Femur (tissue), 1 donor: ENCODE results near the gene CKAP2L.
"Not testable (repeated sequence)": the region's sequence is repeated elsewhere in the genome, so short reads cannot be mapped to it uniquely, and the experiment has no call there.

Experiments
- DNase-seq: peaks from one replicate; pipeline ENCODE4 v3.0.0-alpha.2; 2017

CKAP2L gene

DNA sequence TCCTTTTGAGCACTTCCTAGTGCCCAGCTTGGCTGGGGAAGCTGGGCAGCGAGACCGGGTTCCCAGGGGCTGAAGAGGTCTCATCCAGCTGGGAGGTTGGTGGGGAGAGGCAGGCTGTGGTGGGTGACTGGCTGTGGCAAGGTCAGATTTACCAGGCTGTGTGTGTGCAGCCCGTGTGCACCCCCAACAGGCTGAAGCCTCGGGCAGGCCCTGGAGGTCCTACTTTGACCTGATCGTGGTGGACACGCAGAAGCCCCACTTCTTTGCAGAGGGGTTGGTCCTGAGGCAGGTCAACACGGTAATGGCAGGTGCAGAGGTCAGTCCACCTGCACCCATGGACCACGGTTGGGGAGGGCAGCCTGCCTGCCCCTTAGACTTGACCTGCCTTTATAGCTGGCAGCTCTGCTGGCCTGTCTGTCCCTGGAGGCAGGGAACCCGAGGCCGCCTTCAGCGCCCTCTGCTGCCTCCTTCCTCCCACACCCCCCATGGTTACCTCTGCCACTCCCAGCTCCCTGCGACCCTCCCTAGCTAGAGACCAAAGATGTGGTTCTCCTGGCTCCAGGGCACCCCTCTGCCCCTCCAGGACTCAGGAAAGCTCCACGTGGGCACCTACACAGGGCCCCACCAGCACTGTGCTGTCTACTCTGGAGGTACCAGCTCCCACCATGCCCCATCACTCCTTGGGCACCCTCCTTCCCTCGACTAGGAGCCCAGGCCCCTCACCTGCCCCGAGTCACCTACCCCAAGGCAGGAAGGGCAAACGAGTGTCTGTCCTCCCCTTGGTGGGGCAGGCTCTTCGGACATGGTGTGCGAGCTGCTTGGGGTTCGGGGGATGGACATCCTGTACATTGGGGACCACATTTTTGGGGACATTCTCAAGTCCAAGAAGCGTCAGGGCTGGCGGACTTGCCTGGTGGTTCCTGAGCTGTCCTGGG, 39.6 kb downstream of the CKAP2L start:
- DNase-seq: no peak

DNA sequence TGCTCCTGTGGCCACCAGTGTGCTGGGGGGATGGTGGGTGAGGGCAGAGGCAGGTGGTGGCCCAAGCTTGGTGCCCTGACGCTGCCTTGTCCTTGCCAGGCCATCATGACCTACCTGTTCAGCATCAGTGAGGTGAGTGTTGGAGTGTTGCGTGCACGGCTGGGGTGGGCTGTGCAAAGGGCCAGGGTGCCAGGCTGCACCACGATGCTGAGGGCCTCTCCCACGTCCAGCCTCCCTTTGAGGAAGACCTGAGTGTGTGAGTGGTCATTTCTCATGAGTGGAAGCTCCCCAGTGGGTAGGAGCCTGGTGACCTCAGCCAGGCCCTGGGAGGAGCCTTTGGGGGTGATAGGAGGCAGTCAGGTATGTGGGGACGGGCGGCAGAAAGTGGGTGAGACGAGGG, 40.4 kb downstream of the CKAP2L start:
- DNase-seq: no peak

DNA sequence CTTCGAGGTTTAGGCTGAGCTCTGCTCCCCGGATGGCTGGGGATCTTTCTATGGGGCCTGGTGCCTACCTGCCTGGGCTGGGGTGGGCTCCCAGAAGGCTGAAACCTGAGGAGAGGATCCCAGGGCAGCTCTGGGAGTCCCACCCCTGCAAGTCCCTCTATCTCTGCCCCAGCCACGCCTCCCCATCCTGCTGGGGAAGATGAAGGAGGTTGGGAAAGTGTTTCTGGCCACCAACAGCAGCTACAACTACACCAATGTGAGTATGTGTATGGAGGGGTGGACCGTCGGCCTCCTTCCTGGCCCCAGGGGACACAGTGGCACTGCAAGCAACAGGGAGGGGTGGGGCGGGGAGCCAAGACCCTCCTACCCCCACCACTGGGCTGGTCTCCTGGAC, 40.9 kb downstream of the CKAP2L start:
- no peak for DNase-seq

DNA sequence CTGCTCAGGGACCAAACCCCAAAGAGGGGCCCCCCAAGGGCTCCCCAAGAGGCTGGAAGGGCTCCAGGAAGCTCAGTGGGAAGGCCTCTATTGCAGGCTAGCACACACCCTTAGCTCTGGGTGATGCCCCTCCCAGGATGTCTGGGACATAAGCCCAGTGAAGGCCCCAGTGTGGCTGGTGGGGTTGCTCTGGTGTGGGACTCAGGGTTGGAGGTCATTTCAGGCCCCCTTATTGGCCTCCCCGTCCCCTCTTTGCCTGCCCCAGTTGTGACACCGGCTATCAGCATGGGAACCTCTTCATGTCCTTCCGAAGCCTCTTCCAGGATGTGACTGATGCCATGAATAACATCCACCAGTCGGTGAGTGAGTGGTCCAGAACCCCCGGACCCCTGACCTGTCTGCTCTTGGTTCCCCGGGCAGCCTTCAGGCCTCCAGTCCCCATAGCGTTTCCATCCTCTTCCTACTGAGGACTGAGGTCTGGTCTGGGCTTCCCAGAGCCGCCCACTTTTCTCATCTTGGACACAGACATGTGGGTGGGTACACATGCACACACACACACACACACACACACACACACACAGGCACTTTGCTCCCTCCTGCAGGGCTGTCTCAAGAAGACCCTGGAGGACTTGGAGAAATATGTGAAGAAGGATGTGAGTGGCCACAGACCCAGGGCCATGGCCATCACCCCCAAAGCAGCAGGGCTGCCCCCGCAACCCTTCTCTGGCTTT, 41.4 kb downstream of the CKAP2L start:
- no peak for DNase-seq

DNA sequence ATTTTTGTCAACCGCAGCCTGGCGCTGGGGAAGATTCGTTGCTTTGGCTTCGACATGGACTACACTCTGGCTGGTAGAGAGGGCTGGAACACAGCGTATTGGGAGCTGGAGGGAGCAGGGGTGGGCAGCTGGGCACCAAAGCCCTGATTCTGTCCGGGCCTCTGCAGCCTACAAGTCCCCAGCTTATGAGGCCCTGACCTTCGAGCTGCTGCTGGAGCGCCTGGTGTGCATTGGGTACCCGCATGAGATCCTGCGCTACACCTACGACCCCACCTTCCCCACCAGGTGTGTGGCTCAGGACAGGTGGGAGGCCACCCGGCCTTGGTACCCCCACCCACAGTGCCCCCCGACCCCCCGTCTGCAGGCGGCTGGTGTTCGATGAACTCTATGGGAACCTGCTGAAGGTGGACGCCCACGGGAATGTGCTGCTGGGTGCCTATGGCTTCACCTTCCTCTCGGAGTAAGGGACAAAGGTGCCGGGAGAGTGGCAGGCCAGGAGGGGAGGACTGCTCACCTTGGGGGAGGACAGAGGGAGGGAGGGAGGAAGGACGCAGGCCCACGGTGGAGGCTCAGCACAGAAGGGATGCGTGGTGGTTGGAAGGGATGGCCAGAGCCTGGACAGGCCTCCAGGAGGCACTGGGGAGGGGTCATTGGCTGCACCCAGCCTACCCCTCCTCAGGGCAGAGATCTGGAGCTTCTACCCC, 42.4 kb downstream of the CKAP2L start:
- no peak for DNase-seq

DNA sequence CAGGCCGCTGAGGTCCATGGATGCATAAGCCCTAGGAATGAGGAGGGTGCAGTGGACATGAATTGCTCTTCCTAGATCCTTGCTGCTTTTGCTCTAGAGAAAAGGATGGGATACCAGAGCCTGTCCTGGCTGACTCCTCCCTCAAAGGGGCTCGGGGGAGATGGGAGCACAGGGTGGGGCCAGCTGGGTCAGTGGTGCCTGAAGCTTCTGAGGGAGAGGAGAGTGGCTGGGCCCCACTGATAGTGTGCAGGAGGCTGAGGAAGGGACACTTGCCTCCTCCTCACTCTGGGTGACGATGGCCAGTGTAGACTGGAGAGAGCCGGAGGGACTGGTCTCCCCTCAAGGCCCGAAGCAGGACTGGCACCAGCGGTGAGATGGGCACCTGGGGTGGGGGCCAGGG, 43.6 kb downstream of the CKAP2L start, which contains the start of gene NT5DC4:
NT5DC4 (plus strand) TSS at position 236 of the 400 bp plus-strand sequence; CDS start at position 296, 60 bp downstream.
- DNase-seq: no peak

DNA sequence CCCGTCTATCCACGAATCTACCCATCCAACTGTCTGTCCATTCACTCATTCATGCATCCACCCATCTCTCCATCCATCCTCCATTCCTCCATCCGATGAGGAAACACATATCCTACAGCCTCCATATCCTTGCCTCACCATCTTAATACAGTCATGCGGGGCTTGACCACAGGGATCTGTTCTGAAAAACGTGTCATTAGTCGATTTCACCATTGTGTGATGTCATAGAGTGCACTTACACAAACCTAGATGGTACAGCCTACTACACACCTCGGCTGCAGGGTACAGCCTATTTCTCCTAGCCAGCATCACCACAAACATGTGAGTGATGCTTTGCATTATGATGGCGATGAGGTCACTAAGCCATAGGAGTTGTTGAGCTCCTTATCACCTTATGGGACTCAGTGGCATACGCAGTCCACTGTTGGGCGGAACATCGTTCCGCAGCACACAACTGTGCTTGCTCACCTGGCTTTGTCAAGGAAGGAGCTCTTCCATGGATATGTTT, 45.5 kb downstream of the CKAP2L start:
- DNase-seq: no peak

DNA sequence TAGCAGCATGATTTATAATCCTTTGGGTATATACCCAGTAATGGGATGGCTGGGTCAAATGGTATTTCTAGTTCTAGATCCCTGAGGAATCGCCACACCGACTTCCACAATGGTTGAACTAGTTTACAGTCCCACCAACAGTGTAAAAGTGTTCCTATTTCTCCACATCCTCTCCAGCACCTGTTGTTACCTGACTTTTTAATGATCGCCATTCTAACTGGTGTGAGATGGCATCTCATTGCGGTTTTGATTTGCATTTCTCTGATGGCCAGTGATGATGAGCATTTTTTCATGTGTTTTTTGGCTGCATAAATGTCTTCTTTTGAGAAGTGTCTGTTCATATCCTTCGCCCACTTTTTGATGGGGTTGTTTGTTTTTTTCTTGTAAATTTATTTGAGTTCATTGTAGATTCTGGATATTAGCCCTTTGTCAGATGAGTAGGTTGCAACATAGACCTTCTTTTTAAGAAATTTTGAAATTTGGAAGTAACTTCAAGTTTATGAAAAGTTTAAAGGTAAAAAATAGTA, 47.5 kb downstream of the CKAP2L start:
- DNase-seq: not testable (repeated sequence)

DNA sequence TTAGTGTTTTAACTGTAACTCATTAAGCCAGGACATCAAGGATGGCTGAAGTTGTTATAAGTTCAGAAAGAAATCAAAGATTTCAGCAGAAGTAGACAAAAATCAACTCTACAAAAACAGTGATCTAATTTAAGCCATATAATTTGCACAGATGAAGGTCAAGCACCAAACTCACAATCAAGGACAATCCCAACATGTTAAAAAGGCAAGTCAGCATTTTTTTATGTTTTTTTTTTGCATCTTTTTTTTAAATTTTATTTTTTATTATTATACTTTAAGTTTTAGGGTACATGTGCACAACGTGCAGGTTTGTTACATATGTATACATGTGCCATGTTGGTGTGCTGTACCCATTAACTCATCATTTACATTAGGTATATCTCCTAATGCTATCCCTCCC, 48.3 kb downstream of the CKAP2L start:
- DNase-seq: not testable (repeated sequence)

DNA sequence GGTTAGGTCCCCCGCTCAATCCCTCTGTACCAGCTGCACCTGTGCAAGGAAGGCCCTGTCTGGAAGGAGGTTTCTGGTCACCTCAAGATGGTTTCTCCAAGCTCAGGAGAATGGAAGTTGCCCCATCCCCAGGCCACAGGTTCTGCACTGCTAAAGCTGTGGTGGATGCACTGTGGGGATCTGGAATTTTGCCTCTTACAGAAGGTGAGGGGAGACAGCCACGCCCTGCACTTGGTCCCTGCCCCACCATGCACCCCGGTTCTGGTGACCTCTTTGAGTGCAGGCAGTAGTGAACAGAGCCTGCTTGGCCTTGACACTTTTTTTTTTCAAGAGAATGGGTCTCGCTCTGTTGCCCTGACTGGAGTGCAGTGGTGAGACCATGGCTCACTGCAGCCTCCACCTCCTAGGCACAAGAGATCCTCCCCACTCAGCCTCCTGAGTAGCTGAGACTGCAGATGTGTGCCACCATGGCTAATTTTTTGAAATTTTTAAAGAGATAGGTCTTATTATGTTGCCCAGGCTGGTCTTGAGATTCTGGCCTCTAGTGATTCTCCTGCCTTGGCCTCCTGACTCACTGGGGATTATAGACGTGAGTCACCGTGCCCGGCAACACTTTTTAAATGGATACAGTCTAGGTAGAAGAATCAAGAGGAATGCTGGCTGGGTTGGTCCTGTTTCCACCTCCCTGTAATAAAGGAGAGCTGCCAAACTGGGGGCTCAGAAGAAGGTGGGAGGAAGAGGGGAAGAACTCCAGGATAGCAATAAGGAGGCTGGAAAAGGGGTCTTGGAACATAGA, 49.4 kb downstream of the CKAP2L start:
- no peak for DNase-seq

DNA sequence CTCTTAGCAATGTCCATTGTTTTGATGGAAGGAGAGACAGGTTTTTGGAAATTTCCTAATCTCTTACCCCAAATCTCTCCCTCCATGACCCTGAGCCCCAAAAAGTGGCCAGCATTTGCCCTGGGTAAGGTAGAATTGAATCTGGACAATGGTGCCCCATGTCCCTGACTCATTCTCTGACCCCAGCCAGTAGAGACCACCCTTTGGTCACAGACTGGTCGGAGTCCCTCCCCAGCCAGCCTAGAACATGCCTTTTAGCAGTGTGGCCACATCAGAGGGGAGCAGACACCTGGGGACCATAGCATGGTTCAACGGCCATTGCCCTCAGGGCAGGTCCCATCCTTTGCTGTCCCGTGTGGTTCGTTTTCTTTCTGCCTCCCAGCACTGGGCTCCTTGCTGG, 50.1 kb downstream of the CKAP2L start:
- DNase-seq: no peak

DNA sequence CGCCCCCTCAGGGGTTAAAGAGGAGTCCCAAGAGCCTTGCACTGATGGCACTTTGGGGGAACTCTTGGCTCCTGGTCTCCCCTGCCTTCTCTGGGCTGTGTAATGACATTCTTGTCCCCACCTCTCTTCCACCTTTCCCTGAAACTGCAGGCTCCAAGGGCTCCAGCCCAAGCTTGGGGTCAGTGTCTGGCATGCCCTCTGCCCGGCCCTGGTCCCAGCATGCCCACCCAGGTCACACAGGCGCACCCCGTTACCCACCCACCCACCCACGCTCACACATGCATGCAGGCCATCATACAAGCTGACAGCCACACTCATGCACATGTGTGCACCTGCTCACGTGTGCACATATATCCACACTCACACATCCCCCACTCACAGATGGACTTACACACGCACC, 50.5 kb downstream of the CKAP2L start:
- DNase-seq: no peak

DNA sequence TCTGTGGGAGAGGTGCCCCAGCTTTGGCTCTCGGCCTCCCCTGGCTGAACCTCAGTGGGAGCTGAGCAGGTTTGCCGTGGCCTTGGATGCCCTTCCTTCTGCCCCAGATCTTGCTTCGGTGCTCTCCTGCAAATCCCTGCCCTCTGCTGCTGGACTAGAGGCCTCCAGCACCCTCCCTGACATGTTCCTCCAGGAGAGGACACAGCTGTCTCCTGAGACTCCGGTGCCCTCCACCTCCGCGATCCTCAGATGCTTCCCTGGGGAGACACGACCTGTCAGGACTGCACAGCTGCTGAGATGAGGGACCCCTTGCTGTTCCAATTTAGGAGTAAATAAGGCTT, 50.9 kb downstream of the CKAP2L start:
- DNase-seq: no peak

DNA sequence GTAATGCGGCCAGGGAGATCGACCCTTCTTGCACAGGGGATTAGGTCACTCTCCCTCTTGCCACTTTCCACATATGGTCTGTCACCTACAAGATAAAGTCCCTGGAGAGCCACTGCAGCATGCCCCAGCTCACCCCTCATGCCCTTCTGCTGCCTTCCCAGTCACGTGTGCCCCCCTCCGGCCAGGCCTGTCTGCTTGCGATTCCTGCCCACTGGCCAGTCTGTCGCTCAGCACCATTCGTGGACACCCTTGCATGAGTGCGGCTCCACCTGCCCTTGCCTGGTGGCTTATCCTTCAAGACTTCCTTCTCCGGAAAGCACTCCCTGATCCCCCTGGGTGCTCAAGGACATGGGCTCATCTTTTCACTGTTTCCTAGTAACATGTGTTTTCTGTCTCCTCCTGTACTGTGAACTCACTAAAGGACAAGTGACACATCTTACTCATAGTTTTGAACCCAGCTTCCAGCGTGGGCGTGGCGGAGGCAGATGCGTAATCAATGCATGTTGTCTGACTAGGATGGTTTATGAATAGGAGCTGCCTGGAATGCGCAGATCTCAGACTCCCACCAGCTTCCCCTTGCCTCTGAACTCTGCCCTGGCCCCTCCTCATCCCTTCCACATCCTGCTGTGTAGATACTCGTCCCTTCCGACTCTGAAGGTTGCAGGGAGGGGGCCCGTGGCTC, 51.4 kb downstream of the CKAP2L start:
- no peak for DNase-seq

DNA sequence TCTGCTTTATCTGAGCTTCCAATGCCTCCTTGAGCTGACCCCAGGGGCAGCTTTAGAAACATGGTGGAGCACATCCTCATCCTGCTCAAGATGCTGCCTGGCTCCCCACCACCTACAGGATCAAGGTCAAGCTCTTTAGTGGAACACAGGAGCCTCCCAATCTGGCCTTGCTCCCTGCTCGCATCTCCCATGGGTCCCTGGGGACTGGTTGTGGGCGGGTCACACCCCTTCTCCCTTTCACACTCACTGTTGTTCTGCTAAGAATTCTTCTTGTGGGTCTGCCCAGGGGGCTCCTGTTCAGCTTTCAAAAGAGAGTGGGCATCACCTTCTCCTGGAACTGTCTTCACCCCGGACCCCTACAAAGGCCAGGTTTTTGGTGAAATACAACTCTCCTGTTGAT, 51.9 kb downstream of the CKAP2L start:
- DNase-seq: no peak

DNA sequence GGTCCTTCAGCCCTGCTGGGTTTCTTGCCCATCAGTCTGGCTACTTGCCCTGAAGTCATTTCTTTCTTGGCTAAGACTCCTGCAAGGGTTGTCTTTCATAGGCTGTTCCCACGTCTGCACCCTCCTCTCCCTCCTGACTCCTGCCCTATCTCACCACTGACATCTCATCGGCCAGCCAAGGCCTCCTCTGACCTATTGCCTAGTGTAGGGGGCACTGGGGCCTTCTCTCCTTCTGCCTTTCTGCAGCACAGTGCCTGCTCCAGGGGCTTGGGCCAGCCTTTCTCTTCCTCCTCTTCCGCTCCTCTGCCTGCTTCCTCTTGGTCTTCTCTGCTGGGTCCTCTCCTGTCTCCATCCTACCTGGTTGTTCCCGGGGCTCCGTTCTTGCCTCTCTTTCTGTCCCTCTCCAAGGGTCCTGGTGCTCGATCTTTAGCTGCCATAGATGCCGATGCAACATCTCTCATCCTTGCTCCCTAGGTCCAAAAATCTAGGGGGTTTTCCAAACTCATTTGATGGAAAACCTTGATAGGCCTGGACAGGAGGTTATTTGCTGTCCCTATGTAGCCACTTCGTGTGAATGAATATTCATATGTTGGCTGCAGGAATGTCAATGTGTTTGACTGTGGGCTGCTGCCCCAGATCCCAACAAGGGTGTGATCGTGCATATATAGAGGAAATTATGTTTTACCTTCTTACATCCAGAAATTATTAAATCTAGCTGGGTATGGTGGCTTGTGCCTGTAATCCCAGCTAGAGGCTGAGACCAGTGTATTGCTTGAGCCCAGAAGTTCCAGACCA, 53.3 kb downstream of the CKAP2L start:
- no peak for DNase-seq

DNA sequence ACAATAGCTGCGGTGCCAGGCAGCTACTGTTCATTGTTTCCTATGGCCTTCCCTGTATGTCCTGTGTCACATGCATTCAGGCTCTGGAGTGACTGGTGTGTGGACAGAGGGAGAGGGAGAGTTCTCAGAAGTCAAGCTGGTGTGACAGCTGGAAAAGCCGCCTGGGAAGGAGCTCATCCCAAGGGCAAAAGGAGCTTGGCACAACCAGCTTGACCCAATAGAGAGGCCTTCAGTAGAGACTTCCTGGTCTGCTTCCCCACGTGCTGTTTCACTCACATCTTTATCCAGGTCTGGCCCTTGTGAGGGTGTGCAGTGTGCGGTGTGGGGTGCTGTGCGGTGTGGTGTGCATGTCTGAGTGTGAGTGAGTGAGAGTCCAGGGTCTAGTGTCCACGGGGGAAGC, 54.7 kb downstream of the CKAP2L start:
- no peak for DNase-seq

DNA sequence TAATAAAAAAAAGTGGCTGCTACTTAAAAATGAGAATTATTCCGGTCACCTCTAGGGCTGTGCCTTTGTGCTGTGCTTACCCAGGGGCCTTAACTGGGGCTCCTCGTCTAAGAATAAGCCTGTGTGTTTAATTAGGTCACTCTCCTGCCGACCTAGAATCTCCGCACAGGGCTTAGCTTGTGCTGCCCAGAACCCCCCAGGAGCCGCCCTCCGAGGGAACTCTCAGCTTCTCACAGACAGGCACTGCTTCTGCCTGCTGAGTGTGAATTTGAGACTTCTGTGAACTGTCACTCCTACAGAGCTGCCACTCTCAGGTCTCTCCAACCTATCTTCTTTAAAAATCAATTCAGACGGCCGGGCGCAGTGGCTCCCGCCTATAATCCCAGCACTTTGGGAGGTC, 55.4 kb downstream of the CKAP2L start:
- DNase-seq: no peak

DNA sequence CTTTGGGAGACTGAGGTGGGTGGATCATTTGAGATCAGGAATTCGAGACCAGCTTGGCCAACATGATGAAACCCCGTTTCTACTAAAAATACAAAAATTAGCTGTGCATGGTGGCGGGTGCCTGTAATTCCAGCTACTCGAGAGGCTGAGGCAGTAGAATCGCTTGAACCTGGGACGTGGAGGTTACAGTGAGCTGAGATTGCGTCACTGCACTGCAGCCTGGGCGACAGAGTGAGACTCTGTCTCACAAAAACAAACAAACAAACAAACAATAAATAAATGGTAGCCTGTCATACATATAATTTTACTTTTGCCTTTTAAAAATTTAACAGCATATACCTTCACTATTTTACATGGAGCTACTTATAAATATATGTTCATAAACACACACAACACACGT, 57.5 kb downstream of the CKAP2L start:
- not testable (repeated sequence) for DNase-seq

DNA sequence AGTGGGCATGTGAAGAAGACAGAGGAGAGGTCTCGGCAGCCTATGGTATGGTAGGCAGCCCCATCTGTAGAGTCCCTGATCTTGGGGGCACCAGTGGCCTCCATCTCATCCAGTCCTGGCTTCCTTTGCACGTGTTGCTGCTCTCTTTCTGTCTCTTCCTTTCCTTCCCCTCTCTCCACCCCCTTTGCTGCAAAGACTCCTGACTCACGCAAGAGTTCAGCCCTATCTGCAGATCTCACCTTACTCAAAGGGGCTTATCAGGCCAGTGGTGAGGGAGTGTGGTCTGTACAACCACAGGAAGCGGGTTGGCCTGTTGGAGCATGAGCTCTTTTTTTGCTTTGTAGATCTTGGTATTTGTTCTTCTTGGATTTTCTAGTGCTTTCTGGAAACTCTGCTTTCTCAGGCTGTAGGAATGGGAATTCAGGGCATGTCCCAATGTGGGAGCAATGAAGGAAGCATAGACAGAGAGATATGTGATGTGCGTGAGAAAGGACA, 58.2 kb downstream of the CKAP2L start:
- DNase-seq: no peak

DNA sequence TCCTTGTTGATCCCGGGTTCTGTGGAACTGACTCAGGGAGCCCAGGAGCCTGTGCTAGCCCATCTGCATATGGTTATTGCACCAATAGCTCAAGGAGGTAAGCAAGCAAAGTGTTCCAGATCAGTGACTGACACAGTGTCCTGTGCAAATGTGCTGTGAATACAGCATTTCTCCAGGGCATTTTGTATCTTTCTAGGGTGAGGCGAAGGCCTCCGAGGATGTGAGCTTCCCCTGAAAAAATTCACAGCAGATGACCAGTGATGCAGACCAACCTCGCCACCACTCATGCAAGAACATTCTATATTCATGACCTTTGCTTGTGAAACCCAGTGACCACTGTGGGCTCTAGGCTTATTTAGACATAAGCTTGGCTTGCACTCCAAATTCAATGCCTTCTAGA, 58.8 kb downstream of the CKAP2L start:
- no peak for DNase-seq
